Mesothelial cell of epicardium (in vitro differentiated cells): ENCODE measurements around the gene CMTM1. TPM values are rescaled to one million over a fixed set of nuclear protein-coding genes. Genes with fewer than 3 reads are reported as not detected.

Experiments used
- DNase-seq, 2 experiments: peaks; one replicate each; pipeline ENCODE4 v3.0.0; 2021; ENCODE audit warnings: low spot score in 2 of 2; ENCODE audit not compliant: unreplicated experiment in 2 of 2
- H3K27ac Mint-ChIP-seq: 2 replicates; pipeline ENCODE4 v1.8.0; 2021; ENCODE audit warnings: mixed read lengths
- H3K27me3 Mint-ChIP-seq: 2 replicates; pipeline ENCODE4 v1.8.0; 2021; ENCODE audit warnings: low read depth, mixed read lengths
- H3K36me3 Mint-ChIP-seq: 2 replicates; pipeline ENCODE4 v1.8.0; 2021; ENCODE audit warnings: mixed read lengths
- H3K4me1 Mint-ChIP-seq: 2 replicates; pipeline ENCODE4 v1.8.0; 2021; ENCODE audit warnings: mixed read lengths
- H3K4me3 Mint-ChIP-seq: 2 replicates; pipeline ENCODE4 v1.8.0; 2021; ENCODE audit warnings: mild to moderate bottlenecking, moderate library complexity, mixed read lengths
- H3K9me3 Mint-ChIP-seq: 2 replicates; pipeline ENCODE4 v1.8.0; 2021; ENCODE audit warnings: mixed read lengths
- CTCF ChIP-seq: fragments of 200-600 bp; sonication (generic); IDR thresholded peaks from one replicate; pipeline ENCODE4 v1.5.0; 2021; ENCODE audit warnings: antibody characterized with exemption; ENCODE audit not compliant: unreplicated experiment
- total RNA-seq: library from RNA; stranded (reverse); gene quantifications from 3 replicates; pipeline ENCODE4 v1.2.1, GENCODE V29; 2021

Gene CMTM1
- total RNA-seq, 1 donor from 2014 or later, result 10.0 TPM

DNA sequence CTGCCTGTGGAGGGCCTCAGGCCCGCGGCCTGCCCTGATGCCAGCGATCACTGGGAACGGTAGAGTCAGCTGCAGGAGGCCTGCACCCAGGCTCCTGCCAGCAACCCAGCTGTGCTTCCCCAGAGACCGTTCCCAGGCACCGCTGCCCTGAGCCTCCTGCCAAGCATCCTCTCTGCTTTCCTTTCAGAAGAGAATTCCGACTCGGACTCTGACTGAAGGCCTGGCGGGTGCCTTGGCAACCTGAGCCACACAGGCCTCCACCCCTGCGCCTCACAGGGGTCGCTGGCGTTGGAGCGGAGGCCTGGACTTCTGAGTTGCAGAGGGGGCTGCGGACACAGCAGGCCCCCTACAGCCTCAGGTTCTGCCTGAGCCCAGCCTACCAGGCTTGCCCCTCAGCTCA lies 46.2 kb downstream of the CMTM1 start:
- TF ChIP-seq CTCF, result no peak
- H3K4me1 Mint-ChIP-seq, result peaks cover 14% of the 10 kb centered on the region
- no peak overlapping the region for H3K27ac Mint-ChIP-seq
- DNase-seq, result no peak
- H3K27me3 Mint-ChIP-seq, result no peaks in the 10 kb centered on the region
- peaks cover 29% of the 10 kb centered on the region for H3K36me3 Mint-ChIP-seq
- no peaks in the 10 kb centered on the region for H3K9me3 Mint-ChIP-seq
- H3K4me3 Mint-ChIP-seq, result no peak overlapping the region

DNA sequence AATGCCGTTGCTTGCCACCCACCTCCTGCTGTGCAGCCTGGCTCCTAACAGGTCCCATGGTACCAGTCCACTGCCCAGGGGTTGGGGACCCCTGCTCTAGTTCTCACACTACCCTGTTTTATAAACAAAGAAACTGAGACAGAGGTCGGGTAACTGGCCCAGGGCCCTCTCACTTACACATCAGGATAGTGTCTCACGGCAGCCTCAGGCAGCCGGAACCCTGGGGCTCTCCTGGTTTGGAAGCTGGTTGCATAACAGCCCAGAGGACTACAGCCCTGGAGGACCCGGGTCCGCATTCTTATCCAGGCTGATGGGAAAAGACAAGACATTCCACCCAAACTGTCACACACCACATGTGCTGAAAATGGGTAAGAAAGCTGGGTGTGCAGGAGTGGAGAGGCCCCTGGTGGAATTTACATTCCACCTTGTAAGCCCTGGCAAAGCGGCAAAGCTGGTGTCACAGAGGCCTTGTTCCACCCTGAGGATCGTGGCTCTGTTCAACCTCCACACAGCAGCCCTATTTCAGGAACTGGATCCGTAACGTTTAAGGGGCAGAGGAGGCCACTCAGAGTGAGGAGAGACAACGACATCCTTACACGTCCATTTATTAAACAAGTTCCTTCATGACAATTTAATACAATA lies 48.0 kb downstream of the CMTM1 start:
- no peak overlapping the region for H3K4me3 Mint-ChIP-seq
- DNase-seq, result no peak
- H3K36me3 Mint-ChIP-seq, result peaks cover 29% of the 10 kb centered on the region
- H3K27ac Mint-ChIP-seq, result no peak overlapping the region
- H3K27me3 Mint-ChIP-seq, result no peaks in the 10 kb centered on the region
- H3K9me3 Mint-ChIP-seq, result no peaks in the 10 kb centered on the region
- peaks cover 24% of the 10 kb centered on the region for H3K4me1 Mint-ChIP-seq
- TF ChIP-seq CTCF, result no peak

GRCh38 chr16:66616169-66616568 lies 49.9 kb downstream of the CMTM1 start:
- no peaks in the 10 kb centered on the region for H3K27me3 Mint-ChIP-seq
- no peak overlapping the region for H3K27ac Mint-ChIP-seq
- H3K4me1 Mint-ChIP-seq, result peaks cover 39% of the 10 kb centered on the region
- H3K4me3 Mint-ChIP-seq, result no peak overlapping the region
- no peaks in the 10 kb centered on the region for H3K9me3 Mint-ChIP-seq
- peaks cover 19% of the 10 kb centered on the region for H3K36me3 Mint-ChIP-seq
- DNase-seq, result no peak
- TF ChIP-seq CTCF, result no peak

GRCh38 chr16:66616592-66616991 lies 50.4 kb downstream of the CMTM1 start:
- H3K27ac Mint-ChIP-seq, result peak overlapping the region; percentile 18
- H3K9me3 Mint-ChIP-seq, result no peaks in the 10 kb centered on the region
- peaks cover 21% of the 10 kb centered on the region for H3K36me3 Mint-ChIP-seq
- H3K4me3 Mint-ChIP-seq, result no peak overlapping the region
- DNase-seq, result no peak
- peaks cover 39% of the 10 kb centered on the region for H3K4me1 Mint-ChIP-seq
- no peaks in the 10 kb centered on the region for H3K27me3 Mint-ChIP-seq
- no peak for TF ChIP-seq CTCF

DNA sequence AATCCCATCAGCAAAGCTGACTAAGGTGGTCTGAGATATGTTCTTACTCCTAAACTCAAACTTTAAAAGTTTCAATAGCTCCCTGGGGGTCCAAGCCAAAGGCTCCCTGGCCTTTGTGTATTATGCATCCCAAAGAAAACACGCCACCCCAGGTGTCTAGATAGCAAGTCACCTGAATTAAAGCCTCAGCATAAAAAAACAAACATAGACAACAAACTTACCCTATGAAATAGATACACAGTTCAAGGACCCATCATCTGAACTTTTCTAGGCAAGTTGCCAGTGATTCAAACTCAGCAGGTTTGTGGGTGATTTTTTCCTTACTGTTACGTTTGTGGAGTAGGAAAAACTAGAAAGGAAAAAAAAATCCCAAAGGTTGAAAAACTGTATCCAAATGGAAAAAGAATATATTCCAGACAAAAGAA lies 50.8 kb downstream of the CMTM1 start:
- H3K27me3 Mint-ChIP-seq, result no peaks in the 10 kb centered on the region
- no peak for DNase-seq
- H3K4me3 Mint-ChIP-seq, result no peak overlapping the region
- H3K27ac Mint-ChIP-seq, result peak overlapping the region; percentile 18
- peaks cover 39% of the 10 kb centered on the region for H3K4me1 Mint-ChIP-seq
- TF ChIP-seq CTCF, result no peak
- H3K36me3 Mint-ChIP-seq, result peaks cover 25% of the 10 kb centered on the region
- H3K9me3 Mint-ChIP-seq, result no peaks in the 10 kb centered on the region

- H3K9me3 Mint-ChIP-seq, result no peaks in the 10 kb centered on the region
- no peak overlapping the region for H3K4me3 Mint-ChIP-seq
- no peaks in the 10 kb centered on the region for H3K27me3 Mint-ChIP-seq
- H3K4me1 Mint-ChIP-seq, result peaks cover 39% of the 10 kb centered on the region
- DNase-seq, result no peak
- no peak for TF ChIP-seq CTCF
- peak overlapping the region; percentile 79 for H3K27ac Mint-ChIP-seq
- peaks cover 29% of the 10 kb centered on the region for H3K36me3 Mint-ChIP-seq
Measured at GRCh38 chr16:66617728-66618127, 51.5 kb downstream of the CMTM1 start.
